ENCODE measurements around the gene LTBR.

- TF ChIP-seq POLR2A (IDR thresholded peaks at IDR 0.05; ENCODE audit: low read length) = no peak
- no peak for TF ChIP-seq GATA1 (IDR thresholded peaks at IDR 0.05; ENCODE audit: low read depth, low read length)
Measured at GRCh38 chr12:6440391-6440790, 56.4 kb downstream of the LTBR start.

Data from erythroblast (primary cell).